NK-92 treated with Interleukin-12 subunit alpha and Interleukin-12 subunit beta, amount 100 ng/mL, for 24 hours (cell line): ENCODE data around the gene GAB2.

Experiments
- DNase-seq: peaks from one replicate; lab custom pipeline; 2025; lab: John Stamatoyannopoulos, UW

Gene GAB2

DNA sequence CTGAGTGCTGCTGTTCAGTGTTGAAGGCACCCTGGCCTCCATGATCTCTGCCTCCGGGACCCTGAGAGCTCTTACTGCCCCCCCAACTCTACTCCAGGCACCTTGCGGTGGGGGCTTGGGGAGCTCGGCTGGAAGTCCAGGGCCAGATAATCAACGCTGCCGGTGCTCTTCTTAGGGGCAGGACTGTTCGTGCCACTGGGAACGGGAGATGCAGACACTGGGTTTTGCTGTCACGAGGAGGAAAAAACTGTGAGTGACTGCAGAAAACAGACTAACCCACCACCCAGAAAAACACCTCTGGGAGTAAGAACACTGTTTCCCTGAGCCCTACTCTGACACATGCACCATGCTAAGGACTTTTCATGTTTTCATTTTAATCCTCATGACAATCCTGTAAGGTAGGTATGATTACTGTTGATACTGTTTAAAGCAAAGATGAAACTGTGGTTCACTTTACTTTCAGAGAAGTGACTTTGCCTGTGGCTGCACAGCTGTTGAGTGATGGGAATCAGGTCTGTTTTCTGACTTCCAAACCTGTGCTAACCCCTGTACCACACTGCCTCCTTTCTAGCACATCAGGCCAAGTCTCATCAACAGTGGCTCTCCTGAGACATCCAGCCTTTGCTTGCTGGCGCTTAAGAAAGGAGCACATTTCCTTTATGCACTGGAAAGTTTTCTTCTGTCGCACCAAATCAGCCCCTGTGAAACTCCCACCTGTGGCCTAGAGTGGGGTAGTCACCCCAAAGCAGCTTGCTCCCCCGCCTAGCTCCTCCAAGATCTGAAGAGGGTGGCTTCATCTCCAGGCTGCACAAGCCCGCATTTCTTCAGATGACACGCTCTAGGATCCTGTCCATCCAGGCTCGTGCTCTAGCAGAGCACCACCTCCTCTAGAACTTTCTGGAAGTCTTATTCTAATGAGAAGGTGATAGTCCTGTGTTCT is 197.1 kb downstream of the GAB2 start:
- DNase-seq, result no peak

DNA sequence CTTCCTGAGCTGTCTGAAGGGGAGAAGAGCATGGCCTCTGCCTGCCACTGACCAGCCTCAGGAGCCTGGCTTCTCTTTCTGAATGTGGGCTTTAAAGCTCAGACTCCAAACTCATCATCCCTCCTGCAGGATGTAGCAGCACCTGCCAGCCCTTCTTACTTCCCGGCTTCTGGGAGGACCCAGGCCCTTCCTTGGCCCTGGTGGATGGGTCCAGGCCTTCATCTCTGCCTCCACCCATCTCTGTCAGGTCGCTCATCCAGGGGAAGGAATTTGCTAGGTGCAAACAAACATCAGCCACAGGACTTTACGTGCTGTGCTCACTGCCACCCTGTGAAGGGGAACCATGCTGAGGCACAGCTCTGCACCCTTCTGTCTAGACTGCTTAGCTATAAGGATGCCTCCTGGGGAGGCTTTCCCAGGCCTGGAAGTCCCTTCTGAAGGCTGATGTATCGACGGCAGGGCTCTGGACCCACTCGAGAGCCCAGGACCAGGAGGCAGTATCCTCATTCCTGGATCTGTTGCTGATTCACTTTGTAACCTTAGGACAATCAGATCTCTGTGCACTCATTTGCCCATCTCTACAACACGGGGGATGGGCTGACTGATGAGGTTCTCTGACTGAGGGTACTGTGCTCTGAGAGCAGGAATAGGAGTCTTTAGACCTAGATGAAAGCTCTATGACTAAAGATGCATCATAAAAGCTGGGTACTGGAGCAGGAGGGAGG is 198.0 kb downstream of the GAB2 start:
- DNase-seq, result no peak

GRCh38 chr11:78218707-78219492 is 198.7 kb downstream of the GAB2 start:
- no peak for DNase-seq

- DNase-seq, result no peak
Observed at GRCh38 chr11:78217650-78218541, 199.7 kb downstream of the GAB2 start.

DNA sequence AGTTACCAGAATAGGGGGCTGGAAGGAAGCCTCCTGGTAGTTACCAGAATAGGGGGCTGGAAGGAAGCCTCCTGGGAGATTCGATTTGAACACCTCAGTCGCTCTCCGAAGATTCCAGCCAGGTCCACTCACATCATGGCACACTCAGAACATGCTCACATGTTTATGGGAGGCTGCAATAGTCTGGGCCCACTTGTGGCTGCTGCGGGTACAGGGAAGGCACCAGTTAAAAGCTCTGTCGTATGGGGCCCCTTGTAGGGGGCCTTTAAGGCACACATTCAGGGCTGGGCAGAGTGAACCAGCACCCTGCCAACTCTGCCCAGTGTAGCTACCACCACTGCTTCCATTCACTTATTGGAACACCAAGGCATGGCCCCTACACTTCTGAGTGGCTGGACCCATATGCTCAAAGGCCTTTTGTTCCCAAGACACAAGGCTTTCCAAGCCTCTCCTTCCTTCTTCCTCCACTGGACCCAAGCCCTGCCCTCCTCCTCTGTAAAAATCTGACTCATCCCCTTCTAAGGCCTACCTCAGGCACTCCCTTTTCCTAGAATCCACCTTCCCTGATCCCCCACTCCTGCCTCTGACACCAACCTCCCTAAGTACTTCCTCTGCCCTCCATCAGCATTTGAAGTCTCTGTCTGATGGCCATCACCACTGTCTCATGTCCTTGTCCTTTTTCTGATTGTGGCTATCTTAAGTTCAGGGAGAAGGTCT is 200.9 kb downstream of the GAB2 start:
- DNase-seq, result no peak

GRCh38 chr11:78216021-78216420 is 201.6 kb downstream of the GAB2 start:
- DNase-seq, result no peak

- no peak for DNase-seq
Observed at GRCh38 chr11:78214331-78215194, 203.1 kb downstream of the GAB2 start.

DNA sequence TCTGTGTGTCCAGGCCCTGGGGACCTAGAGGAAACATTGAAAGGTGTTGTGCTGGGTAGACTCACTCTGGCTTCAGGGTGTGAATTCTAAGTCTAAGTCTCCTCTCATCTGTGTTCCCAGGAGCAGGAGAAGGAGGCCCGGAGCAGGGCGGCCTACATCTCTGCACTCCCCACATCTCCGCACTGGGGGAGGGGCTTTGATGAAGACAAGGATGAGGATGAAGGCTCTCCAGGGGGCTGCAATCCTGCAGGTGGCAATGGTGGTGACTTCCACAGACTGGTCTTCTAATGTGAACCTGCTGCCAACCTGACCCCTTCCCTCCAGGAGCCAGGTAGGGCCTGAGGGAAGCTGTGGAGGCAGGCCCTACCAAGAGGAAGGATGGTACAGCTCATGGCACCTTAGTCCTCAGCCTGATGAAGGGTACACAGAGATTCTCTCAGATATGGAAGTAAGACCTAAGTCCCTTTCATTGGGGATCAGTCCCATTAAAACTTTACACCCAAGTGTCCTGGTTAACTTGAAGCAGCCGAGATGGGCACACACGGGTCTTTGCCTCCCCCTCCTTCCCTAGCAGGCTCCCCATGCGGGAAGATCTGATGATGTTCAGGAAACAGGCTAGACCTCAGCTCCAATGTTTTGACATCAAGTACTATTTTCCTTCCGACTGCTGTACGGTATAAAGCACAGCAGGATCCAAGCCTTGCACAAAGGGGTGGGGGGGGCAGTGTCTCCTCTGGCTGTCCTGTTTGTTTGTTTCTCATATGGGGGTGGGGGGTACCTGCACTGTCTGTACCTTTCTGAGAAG is 203.9 kb downstream of the GAB2 start:
- no peak for DNase-seq

DNA sequence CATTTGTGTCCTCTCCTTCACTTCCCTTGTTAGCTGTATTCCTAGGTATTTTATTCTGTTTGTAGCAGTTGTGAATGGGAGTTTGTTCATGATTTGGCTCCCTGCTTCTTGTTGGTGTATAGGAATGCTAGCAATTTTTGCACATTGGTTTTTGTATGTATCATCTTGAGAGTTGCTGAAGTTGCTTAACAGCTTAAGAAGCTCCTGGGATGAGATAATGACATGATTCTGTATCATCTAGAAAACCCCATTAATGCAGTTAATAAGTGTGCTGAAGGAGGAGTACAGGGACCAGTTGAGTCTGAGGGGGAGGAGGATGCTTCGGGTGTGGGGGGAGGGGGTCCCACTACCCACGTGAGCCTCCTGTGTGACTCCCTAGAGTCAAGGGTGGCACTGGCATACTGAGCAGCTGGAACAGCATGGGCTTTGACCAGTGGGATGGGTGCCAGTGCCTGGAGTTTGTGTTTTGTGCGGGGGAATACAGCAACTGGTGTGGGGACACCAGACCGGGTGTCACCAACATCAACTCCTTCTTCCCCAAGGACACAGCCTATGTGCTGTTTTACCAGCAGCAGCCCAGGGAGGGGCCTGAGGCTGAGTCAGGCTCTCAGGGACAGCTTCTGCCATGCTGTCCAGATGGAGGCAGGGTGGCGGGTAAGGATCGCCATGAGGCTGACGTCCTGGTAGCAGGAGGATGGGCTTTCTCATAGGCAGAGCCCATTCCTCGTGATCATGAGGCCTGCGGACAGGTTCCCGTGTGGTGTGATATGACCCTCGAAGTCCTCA is 204.8 kb downstream of the GAB2 start:
- no peak for DNase-seq

DNA sequence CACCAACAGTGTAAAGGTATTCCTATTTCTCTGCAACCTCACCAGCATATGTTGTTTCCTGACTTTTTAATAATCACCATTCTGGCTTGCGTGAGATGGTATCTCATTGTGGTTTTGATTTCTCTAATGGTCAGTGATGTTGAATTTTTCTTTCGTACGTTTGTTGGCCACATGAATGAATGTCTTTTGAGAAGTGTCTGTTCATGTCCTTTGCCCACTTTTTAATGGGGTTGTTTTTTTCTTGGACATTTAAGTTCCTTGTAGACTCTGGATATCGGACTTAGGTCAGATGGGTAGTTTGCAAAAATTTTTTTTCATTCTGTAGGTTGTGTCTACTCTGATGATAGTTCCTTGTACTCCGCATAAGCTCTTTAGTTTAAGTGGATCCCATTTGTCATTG is 206.1 kb downstream of the GAB2 start:
- DNase-seq, result no peak

GRCh38 chr11:78210000-78210608 is 207.5 kb downstream of the GAB2 start:
- no peak for DNase-seq

GRCh38 chr11:78209478-78209877 is 208.1 kb downstream of the GAB2 start:
- no peak for DNase-seq

GRCh38 chr11:78208257-78209165 is 209.1 kb downstream of the GAB2 start:
- no peak for DNase-seq

GRCh38 chr11:78207532-78208256 is 209.9 kb downstream of the GAB2 start:
- DNase-seq, result no peak

- DNase-seq, result no peak
Observed at GRCh38 chr11:78205691-78206090, 211.9 kb downstream of the GAB2 start.

DNA sequence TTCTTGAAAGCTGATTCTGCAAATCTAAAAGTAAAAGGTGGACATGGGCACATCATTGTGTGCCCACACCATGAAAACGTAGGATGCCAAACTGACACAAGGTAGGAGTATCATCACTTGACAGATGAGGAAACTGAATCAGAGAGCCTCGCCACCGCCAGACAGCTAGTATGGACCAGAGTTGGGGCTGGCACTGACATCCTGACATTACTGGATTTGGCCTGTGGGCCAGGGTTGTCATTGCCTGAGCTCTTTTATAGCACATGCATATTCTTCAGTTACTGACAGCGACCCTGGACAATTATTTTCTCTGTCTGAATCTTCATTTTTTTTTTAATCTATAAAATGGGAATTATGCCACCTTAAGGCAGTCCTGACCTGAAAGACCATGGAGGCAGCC is 212.4 kb downstream of the GAB2 start:
- no peak for DNase-seq
